Nephron progenitor cell (in vitro differentiated cells): ENCODE results near the gene NFIX.

Source experiments
- DNase-seq: peaks from one replicate; pipeline ENCODE4 v3.0.0; 2021
- H3K27ac Mint-ChIP-seq: 2 replicates; pipeline ENCODE4 v1.8.0; 2021; ENCODE audit warnings: mild to moderate bottlenecking, moderate library complexity, mixed read lengths
- H3K27me3 Mint-ChIP-seq: 2 replicates; pipeline ENCODE4 v1.8.0; 2021; ENCODE audit warnings: mild to moderate bottlenecking, low read depth, mixed read lengths; ENCODE audit not compliant: poor library complexity
- H3K36me3 Mint-ChIP-seq: 2 replicates; pipeline ENCODE4 v1.8.0; 2021; ENCODE audit warnings: low read depth, mixed read lengths
- H3K4me1 Mint-ChIP-seq: 2 replicates; pipeline ENCODE4 v1.8.0; 2021; ENCODE audit warnings: mixed read lengths
- H3K4me3 Mint-ChIP-seq: 2 replicates; pipeline ENCODE4 v1.8.0; 2021; ENCODE audit warnings: mild to moderate bottlenecking, moderate library complexity, mixed read lengths
- H3K9me3 Mint-ChIP-seq: 2 replicates; pipeline ENCODE4 v1.8.0; 2021; ENCODE audit warnings: mild to moderate bottlenecking, moderate library complexity, mixed read lengths
- CTCF ChIP-seq: fragments of 200-600 bp; sonication (generic); IDR thresholded peaks from 2 replicates; pipeline ENCODE4 v1.5.0; 2021; ENCODE audit warnings: antibody characterized with exemption

Gene NFIX

DNA sequence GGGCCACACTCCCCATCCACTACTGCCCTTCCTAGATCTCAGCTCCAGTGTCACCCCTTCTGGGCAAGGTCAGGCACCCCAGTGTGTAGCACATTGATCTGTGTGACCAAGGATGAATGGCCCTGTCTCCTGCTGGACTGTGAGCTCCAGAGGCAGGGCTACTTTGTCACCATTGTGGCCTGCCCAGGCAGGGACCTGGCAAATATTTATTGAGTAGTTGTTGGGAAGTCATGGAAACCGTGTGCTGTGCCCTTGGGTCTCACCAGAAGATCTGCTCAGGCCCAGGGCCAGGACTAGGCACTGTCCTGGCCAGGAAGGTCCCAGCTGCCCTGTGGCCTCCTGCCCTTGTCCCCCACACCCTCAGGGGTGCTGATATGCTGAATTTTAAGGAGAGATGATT, 133.3 kb downstream of the NFIX start:
- peaks cover 28% of the 10 kb centered on the region for H3K4me1 Mint-ChIP-seq
- DNase-seq: no peak

DNA sequence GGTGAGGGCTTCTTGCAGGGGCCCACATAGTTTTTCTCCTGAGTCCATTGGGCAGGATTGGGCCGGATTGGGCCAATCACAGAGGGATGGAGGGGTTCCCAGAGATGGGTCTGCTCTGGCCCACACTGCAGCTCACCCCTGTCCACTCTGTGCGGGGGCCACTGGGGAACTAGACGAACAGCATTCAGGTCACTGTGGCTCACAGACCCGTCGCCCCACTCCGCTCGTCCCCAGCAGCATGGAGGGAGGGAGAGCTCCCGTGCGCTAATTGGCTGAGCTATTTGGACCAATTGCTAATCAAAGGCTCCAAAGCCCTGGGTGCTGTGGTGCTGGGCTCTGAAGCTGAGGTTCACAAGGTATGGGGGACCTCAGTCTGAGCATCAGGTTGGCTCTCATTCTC, 134.1 kb downstream of the NFIX start:
- Mint-ChIP-seq H3K36me3 (peaks cover 28% of the 10 kb centered on the region), H3K4me3 (no peak overlapping the region), H3K27ac (no peak overlapping the region), H3K9me3 (no peaks in the 10 kb centered on the region), H3K4me1 (peaks cover 27% of the 10 kb centered on the region), H3K27me3 (no peaks in the 10 kb centered on the region)
- no peak for DNase-seq
- TF ChIP-seq CTCF: no peak

More for the DNA sequence above, 133.3 kb downstream of the NFIX start:
- no peak for TF ChIP-seq CTCF
- Mint-ChIP-seq H3K9me3 (no peaks in the 10 kb centered on the region), H3K4me3 (no peak overlapping the region), H3K27me3 (no peaks in the 10 kb centered on the region), H3K27ac (peak overlapping the region; percentile 83), H3K36me3 (peaks cover 27% of the 10 kb centered on the region)

DNA sequence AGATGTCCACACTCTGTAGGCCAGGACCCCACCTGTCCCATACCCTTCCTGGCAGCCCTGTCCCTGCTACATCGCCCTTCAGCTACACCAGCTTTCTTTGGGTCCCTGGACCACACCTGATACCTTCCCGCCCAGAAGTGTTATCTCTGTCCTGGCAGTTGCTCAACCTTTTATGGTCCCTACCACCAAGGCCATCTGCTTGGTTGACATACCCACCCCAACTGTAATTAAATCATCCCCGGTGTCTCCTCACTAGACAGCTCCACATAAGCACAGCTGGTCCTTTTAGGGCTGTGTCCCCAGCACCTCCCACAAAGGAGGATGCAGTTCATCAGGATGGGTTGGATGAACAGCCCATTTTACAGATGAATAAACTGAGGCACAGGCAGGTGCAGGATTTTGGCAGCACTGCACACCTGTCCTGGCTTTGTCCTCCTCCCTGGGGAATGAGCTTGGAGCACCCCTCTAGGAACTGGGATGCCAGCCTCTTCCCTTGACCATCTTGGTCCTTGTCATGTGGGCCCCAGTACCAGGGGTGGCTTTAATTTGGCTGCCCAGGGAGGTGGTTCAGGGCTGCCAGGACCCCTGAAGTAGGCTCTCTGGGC, 135.7 kb downstream of the NFIX start:
- Mint-ChIP-seq H3K4me1 (peaks cover 24% of the 10 kb centered on the region), H3K27me3 (no peaks in the 10 kb centered on the region), H3K27ac (no peak overlapping the region), H3K9me3 (no peaks in the 10 kb centered on the region), H3K36me3 (peaks cover 37% of the 10 kb centered on the region), H3K4me3 (no peak overlapping the region)
- no peak for TF ChIP-seq CTCF
- DNase-seq: no peak

DNA sequence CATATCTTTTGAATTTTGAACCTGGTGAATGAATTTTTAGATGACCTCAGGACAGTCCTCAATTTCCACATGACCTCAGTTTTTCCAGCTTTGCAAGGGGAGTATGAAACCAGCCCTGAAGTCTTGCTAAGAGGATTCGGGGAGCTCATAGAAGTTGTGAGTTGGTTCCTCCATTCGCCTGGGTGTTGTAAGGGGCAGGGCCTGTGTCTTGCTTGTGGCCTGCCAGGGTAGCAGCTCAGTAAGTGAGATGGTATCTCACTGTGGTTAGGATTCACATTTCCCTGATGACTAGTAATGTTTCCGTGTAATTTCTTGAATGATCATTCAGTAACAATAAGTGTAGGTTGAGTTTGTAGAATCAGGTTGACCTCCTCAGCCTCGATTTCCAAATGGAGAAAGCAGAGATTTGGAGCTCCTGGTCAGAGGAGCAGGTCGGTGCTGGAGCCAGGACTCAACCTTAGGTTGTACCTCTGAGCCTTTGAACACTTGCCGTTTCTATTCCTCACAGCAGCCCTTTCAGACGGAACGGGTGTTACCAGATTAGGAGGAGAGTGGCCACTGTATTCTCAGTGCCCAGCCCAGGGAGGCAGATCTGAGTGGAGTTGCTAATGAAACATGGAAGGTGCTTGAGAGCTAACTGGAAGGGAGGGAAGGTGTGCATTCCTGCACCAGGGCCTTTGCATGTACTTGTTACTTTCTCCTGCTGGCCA, 137.4 kb downstream of the NFIX start:
- H3K36me3 Mint-ChIP-seq: peaks cover 31% of the 10 kb centered on the region
- no peak overlapping the region for H3K4me3 Mint-ChIP-seq
- no peaks in the 10 kb centered on the region for H3K9me3 Mint-ChIP-seq
- TF ChIP-seq CTCF: no peak
- no peak for DNase-seq
- H3K4me1 Mint-ChIP-seq: peaks cover 16% of the 10 kb centered on the region
- H3K27ac Mint-ChIP-seq: peak overlapping the region; percentile 79
- no peaks in the 10 kb centered on the region for H3K27me3 Mint-ChIP-seq

DNA sequence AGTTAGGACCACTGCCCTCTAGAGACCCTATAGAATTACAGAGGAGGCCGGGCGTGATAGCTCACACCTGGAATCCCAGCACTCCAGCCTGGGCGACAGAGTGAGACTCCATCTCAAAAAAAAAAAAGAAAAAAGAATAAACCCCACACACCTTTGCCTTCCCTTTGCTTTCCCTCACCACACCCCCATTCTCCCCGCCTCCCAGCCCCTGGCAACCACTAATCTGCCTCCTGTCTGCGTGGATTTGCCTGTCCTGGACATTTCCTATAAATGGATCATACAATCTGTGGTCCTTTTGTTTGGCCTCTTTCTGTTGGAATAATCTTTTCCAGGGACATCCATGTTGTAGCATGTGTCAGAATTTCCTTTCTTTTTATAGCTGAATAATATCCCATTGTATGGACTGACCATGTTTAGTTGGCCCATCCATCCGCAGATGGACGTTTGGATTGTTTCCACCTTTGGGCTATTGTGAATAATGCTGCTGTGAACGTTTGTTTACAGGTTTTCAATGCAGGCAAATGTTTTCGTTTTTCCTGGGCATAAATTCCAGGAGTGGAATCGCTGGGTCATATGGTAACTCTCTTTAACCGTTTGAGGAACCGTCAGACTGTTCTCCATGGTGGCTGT, 138.1 kb downstream of the NFIX start:
- H3K9me3 Mint-ChIP-seq: no peaks in the 10 kb centered on the region
- H3K4me1 Mint-ChIP-seq: peaks cover 9% of the 10 kb centered on the region
- TF ChIP-seq CTCF: no peak
- H3K27me3 Mint-ChIP-seq: no peaks in the 10 kb centered on the region
- H3K4me3 Mint-ChIP-seq: no peak overlapping the region
- DNase-seq: no peak
- peaks cover 35% of the 10 kb centered on the region for H3K36me3 Mint-ChIP-seq
- H3K27ac Mint-ChIP-seq: peak overlapping the region; percentile 46
